Memory B cell (primary cell): ENCODE data around the gene CHCHD6.
"Not testable (repeated sequence)": the region's sequence is repeated elsewhere in the genome, so short reads cannot be mapped to it uniquely, and the experiment has no call there.

Experiments
- ATAC-seq: fragments of 150-1000 bp; cut with Tn5 transposase; 2 replicates; pipeline ENCODE4 v1.10.0; 2021; ENCODE audit warnings: low read depth, mild to moderate bottlenecking, moderate library complexity
- DNase-seq, 2 donors: peaks; one replicate each; pipeline ENCODE4 v3.0.0; 2022; ENCODE audit warnings: low spot score in 2 of 2
- H3K27ac Mint-ChIP-seq: one replicate; pipeline ENCODE4 v1.8.0; 2022; ENCODE audit warnings: mild to moderate bottlenecking, moderate library complexity, mixed read lengths
- H3K27me3 Mint-ChIP-seq: one replicate; pipeline ENCODE4 v1.8.0; 2022; ENCODE audit warnings: mixed read lengths
- H3K36me3 Mint-ChIP-seq: one replicate; pipeline ENCODE4 v1.8.0; 2022; ENCODE audit warnings: mild to moderate bottlenecking, mixed read lengths
- H3K4me1 Mint-ChIP-seq: one replicate; pipeline ENCODE4 v1.8.0; 2022; ENCODE audit warnings: mixed read lengths
- H3K4me3 Mint-ChIP-seq: one replicate; pipeline ENCODE4 v1.8.0; 2022; ENCODE audit warnings: mild to moderate bottlenecking, moderate library complexity, mixed read lengths
- H3K9me3 Mint-ChIP-seq: one replicate; pipeline ENCODE4 v1.8.0; 2022; ENCODE audit warnings: mixed read lengths

CHCHD6 gene

GRCh38 chr3:126801312-126801711, 97.3 kb downstream of the CHCHD6 start:
- DNase-seq, ATAC-seq, H3K9me3 Mint-ChIP-seq, H3K4me1 Mint-ChIP-seq, H3K27ac Mint-ChIP-seq, H3K4me3 Mint-ChIP-seq, H3K27me3 Mint-ChIP-seq: not testable (repeated sequence)
- H3K36me3 Mint-ChIP-seq, result peaks cover 19% of the 10 kb centered on the region

GRCh38 chr3:126807795-126808194, 103.8 kb downstream of the CHCHD6 start:
- no peak overlapping the region for H3K27ac Mint-ChIP-seq

GRCh38 chr3:126811530-126811929, 107.5 kb downstream of the CHCHD6 start:
- Mint-ChIP-seq H3K4me1 (peaks cover 3% of the 10 kb centered on the region), H3K9me3 (peaks cover 4% of the 10 kb centered on the region), H3K27ac (no peak overlapping the region), H3K4me3 (no peak overlapping the region), H3K36me3 (peaks cover 3% of the 10 kb centered on the region), H3K27me3 (no peaks in the 10 kb centered on the region)
- no peak for DNase-seq
- ATAC-seq, result no peak

More at GRCh38 chr3:126807795-126808194, 103.8 kb downstream of the CHCHD6 start:
- no peaks in the 10 kb centered on the region for H3K4me1 Mint-ChIP-seq
- H3K27me3 Mint-ChIP-seq, result no peaks in the 10 kb centered on the region
- ATAC-seq (no peak), DNase-seq (no peak)
- peaks cover 4% of the 10 kb centered on the region for H3K9me3 Mint-ChIP-seq
- H3K36me3 Mint-ChIP-seq, result peaks cover 3% of the 10 kb centered on the region
- no peak overlapping the region for H3K4me3 Mint-ChIP-seq

- no peak for DNase-seq
- Mint-ChIP-seq H3K4me1 (peaks cover 6% of the 10 kb centered on the region), H3K4me3 (no peak overlapping the region), H3K36me3 (peaks cover 5% of the 10 kb centered on the region), H3K27me3 (no peaks in the 10 kb centered on the region), H3K27ac (no peak overlapping the region), H3K9me3 (no peaks in the 10 kb centered on the region)
- ATAC-seq, result no peak
Measured at GRCh38 chr3:126816298-126816697, 112.3 kb downstream of the CHCHD6 start.

- H3K4me3 Mint-ChIP-seq, result no peak overlapping the region
- H3K9me3 Mint-ChIP-seq, result peaks cover 2% of the 10 kb centered on the region
- H3K27ac Mint-ChIP-seq, result no peak overlapping the region
- DNase-seq (no peak), ATAC-seq (no peak)
- peaks cover 6% of the 10 kb centered on the region for H3K4me1 Mint-ChIP-seq
- H3K27me3 Mint-ChIP-seq, result no peaks in the 10 kb centered on the region
- H3K36me3 Mint-ChIP-seq, result peaks cover 10% of the 10 kb centered on the region
Measured at GRCh38 chr3:126816986-126817777, 113.1 kb downstream of the CHCHD6 start.

- H3K4me1 Mint-ChIP-seq, result peaks cover 6% of the 10 kb centered on the region
- ATAC-seq, result no peak
- no peak for DNase-seq
- no peaks in the 10 kb centered on the region for H3K27me3 Mint-ChIP-seq
- peaks cover 10% of the 10 kb centered on the region for H3K36me3 Mint-ChIP-seq
- no peak overlapping the region for H3K27ac Mint-ChIP-seq
- H3K4me3 Mint-ChIP-seq, result no peak overlapping the region
- H3K9me3 Mint-ChIP-seq, result peaks cover 2% of the 10 kb centered on the region
Measured at GRCh38 chr3:126817781-126818180, 113.7 kb downstream of the CHCHD6 start.

- DNase-seq (no peak), ATAC-seq (no peak)
- peaks cover 6% of the 10 kb centered on the region for H3K4me1 Mint-ChIP-seq
- H3K27me3 Mint-ChIP-seq, result no peaks in the 10 kb centered on the region
- H3K27ac Mint-ChIP-seq, result no peak overlapping the region
- peaks cover 10% of the 10 kb centered on the region for H3K36me3 Mint-ChIP-seq
- H3K9me3 Mint-ChIP-seq, result peaks cover 2% of the 10 kb centered on the region
- no peak overlapping the region for H3K4me3 Mint-ChIP-seq
Measured at GRCh38 chr3:126818400-126819095, 114.5 kb downstream of the CHCHD6 start.

GRCh38 chr3:126826693-126827092, 122.7 kb downstream of the CHCHD6 start:
- DNase-seq (no peak), ATAC-seq (no peak)
- peaks cover 6% of the 10 kb centered on the region for H3K36me3 Mint-ChIP-seq
- H3K27ac Mint-ChIP-seq, result no peak overlapping the region
- H3K4me1 Mint-ChIP-seq, result peaks cover 2% of the 10 kb centered on the region
- no peaks in the 10 kb centered on the region for H3K27me3 Mint-ChIP-seq
- peaks cover 2% of the 10 kb centered on the region for H3K9me3 Mint-ChIP-seq
- no peak overlapping the region for H3K4me3 Mint-ChIP-seq

GRCh38 chr3:126827121-126827520, 123.1 kb downstream of the CHCHD6 start:
- H3K9me3 Mint-ChIP-seq, result no peaks in the 10 kb centered on the region
- H3K36me3 Mint-ChIP-seq, result peaks cover 6% of the 10 kb centered on the region
- DNase-seq, result no peak
- H3K4me1 Mint-ChIP-seq, result peaks cover 2% of the 10 kb centered on the region
- H3K4me3 Mint-ChIP-seq, result no peak overlapping the region
- ATAC-seq, result no peak
- no peak overlapping the region for H3K27ac Mint-ChIP-seq
- no peaks in the 10 kb centered on the region for H3K27me3 Mint-ChIP-seq

- Mint-ChIP-seq H3K4me1 (peaks cover 2% of the 10 kb centered on the region), H3K27me3 (no peaks in the 10 kb centered on the region), H3K4me3 (no peak overlapping the region), H3K36me3 (peaks cover 6% of the 10 kb centered on the region), H3K27ac (no peak overlapping the region), H3K9me3 (no peaks in the 10 kb centered on the region)
- DNase-seq (no peak), ATAC-seq (no peak)
Measured at GRCh38 chr3:126828306-126828705, 124.3 kb downstream of the CHCHD6 start.

- Mint-ChIP-seq H3K4me1 (peaks cover 2% of the 10 kb centered on the region), H3K36me3 (peaks cover 14% of the 10 kb centered on the region), H3K27ac (no peak overlapping the region), H3K9me3 (no peaks in the 10 kb centered on the region), H3K4me3 (no peak overlapping the region), H3K27me3 (no peaks in the 10 kb centered on the region)
- ATAC-seq (no peak), DNase-seq (no peak)
Measured at GRCh38 chr3:126832933-126833332, 128.9 kb downstream of the CHCHD6 start.

- ATAC-seq, result no peak
- peaks cover 2% of the 10 kb centered on the region for H3K4me1 Mint-ChIP-seq
- no peak for DNase-seq
- no peak overlapping the region for H3K4me3 Mint-ChIP-seq
- H3K36me3 Mint-ChIP-seq, result peaks cover 16% of the 10 kb centered on the region
- H3K27me3 Mint-ChIP-seq, result no peaks in the 10 kb centered on the region
- no peak overlapping the region for H3K27ac Mint-ChIP-seq
- H3K9me3 Mint-ChIP-seq, result no peaks in the 10 kb centered on the region
Measured at GRCh38 chr3:126834596-126835471, 130.8 kb downstream of the CHCHD6 start.

GRCh38 chr3:126835472-126836219, 131.6 kb downstream of the CHCHD6 start:
- Mint-ChIP-seq H3K27me3 (no peaks in the 10 kb centered on the region), H3K4me3 (no peak overlapping the region), H3K27ac (no peak overlapping the region), H3K9me3 (no peaks in the 10 kb centered on the region), H3K4me1 (peaks cover 2% of the 10 kb centered on the region), H3K36me3 (peaks cover 19% of the 10 kb centered on the region)
- DNase-seq (no peak), ATAC-seq (no peak)
